Measurements from ENCODE around the gene CFL2. TPM values are rescaled to one million over a fixed set of nuclear protein-coding genes. Genes with fewer than 3 reads are reported as not detected.

The CFL2 gene
- total and polyA plus RNA-seq, 2 of the 13 experiments (the other 11 are each of a cell fraction or from before 2014, with no cell fraction given) = 114 to 158 TPM

DNA sequence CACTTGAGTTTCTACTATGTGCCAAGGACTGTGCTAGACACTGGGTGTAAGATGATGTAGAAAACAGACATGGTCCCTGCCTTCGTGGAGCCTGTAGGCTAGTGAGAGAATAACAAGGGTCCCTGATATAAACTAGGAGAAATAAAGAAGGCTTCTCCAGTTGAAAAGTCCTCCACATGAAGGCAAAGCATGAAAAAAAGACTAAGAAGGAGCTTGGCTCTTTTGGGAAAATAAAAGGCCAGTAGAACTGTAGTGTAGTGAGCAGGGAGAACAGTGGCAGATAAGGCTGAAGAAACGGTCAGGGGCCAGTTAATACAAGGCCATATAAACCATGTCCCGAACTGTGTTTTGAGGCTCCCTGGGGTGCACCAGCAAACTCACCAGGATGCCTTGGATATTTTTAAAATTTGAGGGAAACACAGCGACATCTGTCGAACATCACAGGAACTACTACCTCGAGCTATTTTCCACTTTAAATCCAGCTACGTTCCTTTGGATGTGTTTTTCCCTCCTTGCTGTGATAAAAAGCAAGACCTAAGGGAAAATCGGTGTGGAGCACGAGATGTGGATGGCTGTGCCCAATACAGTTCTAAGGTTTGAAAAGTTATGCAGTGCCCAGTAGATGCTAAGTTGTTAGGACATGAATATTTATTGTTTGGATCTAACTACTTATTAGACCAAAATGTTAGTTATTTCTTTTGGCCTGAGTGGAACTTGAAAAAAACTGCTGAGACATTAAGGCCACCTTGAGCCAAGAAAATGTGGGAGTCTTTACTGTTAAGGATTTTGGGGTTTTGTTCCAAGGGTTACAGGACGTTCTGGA lies 8.5 kb upstream of the CFL2 start (continued):
- TF ChIP-seq, protein P1, sequence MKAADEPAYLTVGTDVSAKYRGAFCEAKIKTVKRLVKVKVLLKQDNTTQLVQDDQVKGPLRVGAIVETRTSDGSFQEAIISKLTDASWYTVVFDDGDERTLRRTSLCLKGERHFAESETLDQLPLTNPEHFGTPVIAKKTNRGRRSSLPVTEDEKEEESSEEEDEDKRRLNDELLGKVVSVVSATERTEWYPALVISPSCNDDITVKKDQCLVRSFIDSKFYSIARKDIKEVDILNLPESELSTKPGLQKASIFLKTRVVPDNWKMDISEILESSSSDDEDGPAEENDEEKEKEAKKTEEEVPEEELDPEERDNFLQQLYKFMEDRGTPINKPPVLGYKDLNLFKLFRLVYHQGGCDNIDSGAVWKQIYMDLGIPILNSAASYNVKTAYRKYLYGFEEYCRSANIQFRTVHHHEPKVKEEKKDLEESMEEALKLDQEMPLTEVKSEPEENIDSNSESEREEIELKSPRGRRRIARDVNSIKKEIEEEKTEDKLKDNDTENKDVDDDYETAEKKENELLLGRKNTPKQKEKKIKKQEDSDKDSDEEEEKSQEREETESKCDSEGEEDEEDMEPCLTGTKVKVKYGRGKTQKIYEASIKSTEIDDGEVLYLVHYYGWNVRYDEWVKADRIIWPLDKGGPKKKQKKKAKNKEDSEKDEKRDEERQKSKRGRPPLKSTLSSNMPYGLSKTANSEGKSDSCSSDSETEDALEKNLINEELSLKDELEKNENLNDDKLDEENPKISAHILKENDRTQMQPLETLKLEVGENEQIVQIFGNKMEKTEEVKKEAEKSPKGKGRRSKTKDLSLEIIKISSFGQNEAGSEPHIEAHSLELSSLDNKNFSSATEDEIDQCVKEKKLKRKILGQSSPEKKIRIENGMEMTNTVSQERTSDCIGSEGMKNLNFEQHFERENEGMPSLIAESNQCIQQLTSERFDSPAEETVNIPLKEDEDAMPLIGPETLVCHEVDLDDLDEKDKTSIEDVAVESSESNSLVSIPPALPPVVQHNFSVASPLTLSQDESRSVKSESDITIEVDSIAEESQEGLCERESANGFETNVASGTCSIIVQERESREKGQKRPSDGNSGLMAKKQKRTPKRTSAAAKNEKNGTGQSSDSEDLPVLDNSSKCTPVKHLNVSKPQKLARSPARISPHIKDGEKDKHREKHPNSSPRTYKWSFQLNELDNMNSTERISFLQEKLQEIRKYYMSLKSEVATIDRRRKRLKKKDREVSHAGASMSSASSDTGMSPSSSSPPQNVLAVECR (CRISPR knock-in tag; IDR thresholded peaks at IDR 0.05; ENCODE audit: borderline replicate concordance) = peak; percentile 19; the same call in 1 of the 2 replicates
- TF ChIP-seq PCBP1 (IDR thresholded peaks at IDR 0.05; ENCODE audit: borderline replicate concordance, low read depth, low read length) = no peak
- TF ChIP-seq ZNF607 (CRISPR knock-in tag; IDR thresholded peaks at IDR 0.05; ENCODE audit: borderline replicate concordance) = no peak
- TF ChIP-seq ZNF136 (CRISPR knock-in tag; IDR thresholded peaks at IDR 0.05; ENCODE audit: low read depth) = peak; percentile 89
- TF ChIP-seq ZNF354B (CRISPR knock-in tag; IDR thresholded peaks at IDR 0.05) = no peak
- TF ChIP-seq, protein P2, sequence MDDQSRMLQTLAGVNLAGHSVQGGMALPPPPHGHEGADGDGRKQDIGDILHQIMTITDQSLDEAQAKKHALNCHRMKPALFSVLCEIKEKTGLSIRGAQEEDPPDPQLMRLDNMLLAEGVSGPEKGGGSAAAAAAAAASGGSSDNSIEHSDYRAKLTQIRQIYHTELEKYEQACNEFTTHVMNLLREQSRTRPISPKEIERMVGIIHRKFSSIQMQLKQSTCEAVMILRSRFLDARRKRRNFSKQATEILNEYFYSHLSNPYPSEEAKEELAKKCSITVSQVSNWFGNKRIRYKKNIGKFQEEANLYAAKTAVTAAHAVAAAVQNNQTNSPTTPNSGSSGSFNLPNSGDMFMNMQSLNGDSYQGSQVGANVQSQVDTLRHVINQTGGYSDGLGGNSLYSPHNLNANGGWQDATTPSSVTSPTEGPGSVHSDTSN (CRISPR knock-in tag; IDR thresholded peaks at IDR 0.05; ENCODE audit: borderline replicate concordance) = no peak
- TF ChIP-seq, protein P3, sequence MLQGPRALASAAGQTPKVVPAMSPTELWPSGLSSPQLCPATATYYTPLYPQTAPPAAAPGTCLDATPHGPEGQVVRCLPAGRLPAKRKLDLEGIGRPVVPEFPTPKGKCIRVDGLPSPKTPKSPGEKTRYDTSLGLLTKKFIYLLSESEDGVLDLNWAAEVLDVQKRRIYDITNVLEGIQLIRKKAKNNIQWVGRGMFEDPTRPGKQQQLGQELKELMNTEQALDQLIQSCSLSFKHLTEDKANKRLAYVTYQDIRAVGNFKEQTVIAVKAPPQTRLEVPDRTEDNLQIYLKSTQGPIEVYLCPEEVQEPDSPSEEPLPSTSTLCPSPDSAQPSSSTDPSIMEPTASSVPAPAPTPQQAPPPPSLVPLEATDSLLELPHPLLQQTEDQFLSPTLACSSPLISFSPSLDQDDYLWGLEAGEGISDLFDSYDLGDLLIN (CRISPR knock-in tag; IDR thresholded peaks at IDR 0.05; ENCODE audit: borderline replicate concordance) = no peak
- no peak for TF ChIP-seq ETV5 (CRISPR knock-in tag; IDR thresholded peaks at IDR 0.05; ENCODE audit: borderline replicate concordance)
- no peak for TF ChIP-seq ZNF235 (CRISPR knock-in tag; IDR thresholded peaks at IDR 0.05; ENCODE audit: borderline replicate concordance)
- TF ChIP-seq GLI4 (CRISPR knock-in tag; IDR thresholded peaks at IDR 0.05; ENCODE audit: borderline replicate concordance) = 0 out of 2 replicates have a peak, but pooled peaks have one; percentile 94
- no peak for TF ChIP-seq BHLHE40 (IDR thresholded peaks at IDR 0.05; ENCODE audit: low read length)
- TF ChIP-seq, protein P4, sequence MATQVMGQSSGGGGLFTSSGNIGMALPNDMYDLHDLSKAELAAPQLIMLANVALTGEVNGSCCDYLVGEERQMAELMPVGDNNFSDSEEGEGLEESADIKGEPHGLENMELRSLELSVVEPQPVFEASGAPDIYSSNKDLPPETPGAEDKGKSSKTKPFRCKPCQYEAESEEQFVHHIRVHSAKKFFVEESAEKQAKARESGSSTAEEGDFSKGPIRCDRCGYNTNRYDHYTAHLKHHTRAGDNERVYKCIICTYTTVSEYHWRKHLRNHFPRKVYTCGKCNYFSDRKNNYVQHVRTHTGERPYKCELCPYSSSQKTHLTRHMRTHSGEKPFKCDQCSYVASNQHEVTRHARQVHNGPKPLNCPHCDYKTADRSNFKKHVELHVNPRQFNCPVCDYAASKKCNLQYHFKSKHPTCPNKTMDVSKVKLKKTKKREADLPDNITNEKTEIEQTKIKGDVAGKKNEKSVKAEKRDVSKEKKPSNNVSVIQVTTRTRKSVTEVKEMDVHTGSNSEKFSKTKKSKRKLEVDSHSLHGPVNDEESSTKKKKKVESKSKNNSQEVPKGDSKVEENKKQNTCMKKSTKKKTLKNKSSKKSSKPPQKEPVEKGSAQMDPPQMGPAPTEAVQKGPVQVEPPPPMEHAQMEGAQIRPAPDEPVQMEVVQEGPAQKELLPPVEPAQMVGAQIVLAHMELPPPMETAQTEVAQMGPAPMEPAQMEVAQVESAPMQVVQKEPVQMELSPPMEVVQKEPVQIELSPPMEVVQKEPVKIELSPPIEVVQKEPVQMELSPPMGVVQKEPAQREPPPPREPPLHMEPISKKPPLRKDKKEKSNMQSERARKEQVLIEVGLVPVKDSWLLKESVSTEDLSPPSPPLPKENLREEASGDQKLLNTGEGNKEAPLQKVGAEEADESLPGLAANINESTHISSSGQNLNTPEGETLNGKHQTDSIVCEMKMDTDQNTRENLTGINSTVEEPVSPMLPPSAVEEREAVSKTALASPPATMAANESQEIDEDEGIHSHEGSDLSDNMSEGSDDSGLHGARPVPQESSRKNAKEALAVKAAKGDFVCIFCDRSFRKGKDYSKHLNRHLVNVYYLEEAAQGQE (IDR thresholded peaks at IDR 0.05; ENCODE audit: borderline replicate concordance in 1 of 2, low read depth in 1 of 2, low read length in 2 of 2) = no peak
- TF ChIP-seq TCF7 (IDR thresholded peaks at IDR 0.05; ENCODE audit: low read depth) = no peak
- no peak for TF ChIP-seq ZFP37 (CRISPR knock-in tag; IDR thresholded peaks at IDR 0.05; ENCODE audit: borderline replicate concordance)
- TF ChIP-seq KDM6A (CRISPR knock-in tag; IDR thresholded peaks at IDR 0.05; ENCODE audit: low read depth) = no peak
- no peak for TF ChIP-seq ZNF597 (CRISPR knock-in tag; IDR thresholded peaks at IDR 0.05)

All from HepG2 (cell line).